ENCODE measurements around the gene TPTE2.
"Not testable (repeated sequence)": the region's sequence is repeated elsewhere in the genome, so short reads cannot be mapped to it uniquely, and the experiment has no call there.

The TPTE2 gene

DNA sequence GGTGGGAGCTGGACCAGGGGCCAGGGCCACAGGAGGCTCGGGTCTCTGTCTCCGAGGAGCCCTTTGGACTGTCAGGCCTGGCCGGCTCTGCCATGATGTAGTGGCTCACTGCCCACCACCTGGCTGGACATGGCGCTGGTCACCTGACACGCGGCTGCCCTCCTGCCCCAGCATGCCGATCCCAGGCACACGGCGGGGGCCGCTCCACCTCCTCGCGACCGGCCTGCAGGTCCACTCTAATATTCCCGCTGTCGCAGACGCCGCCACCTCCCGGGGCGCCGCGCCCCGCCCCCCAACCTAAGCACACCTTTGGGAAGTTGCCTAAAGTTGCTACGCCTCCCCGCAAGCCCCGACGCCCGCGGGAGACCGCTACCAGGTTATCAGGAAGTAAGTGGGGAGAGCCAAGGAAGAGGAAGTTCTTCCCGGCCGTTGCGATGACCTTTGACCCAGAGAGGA, at the start of gene TPTE2:
Gene TPTE2 (minus strand): TSS at position 406 of the 456 bp plus-strand sequence. CDS start 58,298 bp downstream, outside the sequence.
- DNase-seq (ENCODE audit: low read depth in 2 of 2) = not testable (repeated sequence)

DNA sequence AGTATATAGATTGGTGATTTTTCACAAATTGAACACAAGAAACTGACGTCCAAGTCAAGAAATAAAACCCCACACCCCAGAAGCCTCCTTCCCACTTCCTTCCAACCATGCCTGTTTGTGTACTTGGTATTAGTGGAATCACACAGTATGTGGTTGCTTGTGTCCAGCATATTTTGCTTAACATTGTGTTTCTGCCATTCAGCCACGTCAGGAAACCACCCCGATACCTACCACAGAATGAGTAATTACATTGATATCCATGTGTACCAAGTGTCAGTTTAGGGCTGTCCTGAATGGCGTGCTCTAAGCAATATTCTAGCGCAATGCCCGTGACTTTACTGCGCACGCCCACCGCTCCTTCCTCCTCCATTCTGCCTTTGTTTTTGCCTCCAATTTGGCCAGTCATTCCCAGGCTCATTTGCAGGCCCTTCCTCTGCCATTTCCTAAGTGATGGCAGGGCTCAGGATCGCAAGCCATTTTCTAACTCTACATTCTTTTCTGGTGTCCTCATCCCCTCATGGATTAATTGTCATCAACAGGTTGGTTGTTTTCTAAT, 46.3 kb upstream of the TPTE2 start:
- DNase-seq (ENCODE audit: low read depth in 2 of 2) = no peak

DNA sequence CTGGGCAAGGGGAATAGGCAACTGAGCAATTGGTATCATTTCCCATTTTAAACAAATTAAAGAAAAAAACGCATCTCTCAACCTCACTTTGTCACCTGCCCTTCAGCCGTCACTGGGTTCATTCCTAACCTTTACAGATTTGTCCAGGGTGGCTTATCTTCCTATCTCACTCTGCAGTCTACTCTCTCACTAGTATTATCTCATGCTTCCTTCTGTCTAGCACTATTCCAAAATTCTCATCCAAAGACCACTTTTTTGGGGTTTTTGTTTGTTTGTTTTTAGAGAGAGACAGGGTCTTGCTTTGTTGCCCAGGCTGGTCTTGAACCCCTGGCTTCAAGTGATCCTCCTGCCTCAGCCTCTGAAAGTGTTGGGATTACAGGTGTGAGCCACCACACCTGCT, 45.4 kb upstream of the TPTE2 start:
- no peak for DNase-seq (ENCODE audit: low read depth in 2 of 2)

GRCh38 chr13:19606152-19606551, 44.8 kb upstream of the TPTE2 start:
- DNase-seq (ENCODE audit: low read depth in 2 of 2) = no peak

DNA sequence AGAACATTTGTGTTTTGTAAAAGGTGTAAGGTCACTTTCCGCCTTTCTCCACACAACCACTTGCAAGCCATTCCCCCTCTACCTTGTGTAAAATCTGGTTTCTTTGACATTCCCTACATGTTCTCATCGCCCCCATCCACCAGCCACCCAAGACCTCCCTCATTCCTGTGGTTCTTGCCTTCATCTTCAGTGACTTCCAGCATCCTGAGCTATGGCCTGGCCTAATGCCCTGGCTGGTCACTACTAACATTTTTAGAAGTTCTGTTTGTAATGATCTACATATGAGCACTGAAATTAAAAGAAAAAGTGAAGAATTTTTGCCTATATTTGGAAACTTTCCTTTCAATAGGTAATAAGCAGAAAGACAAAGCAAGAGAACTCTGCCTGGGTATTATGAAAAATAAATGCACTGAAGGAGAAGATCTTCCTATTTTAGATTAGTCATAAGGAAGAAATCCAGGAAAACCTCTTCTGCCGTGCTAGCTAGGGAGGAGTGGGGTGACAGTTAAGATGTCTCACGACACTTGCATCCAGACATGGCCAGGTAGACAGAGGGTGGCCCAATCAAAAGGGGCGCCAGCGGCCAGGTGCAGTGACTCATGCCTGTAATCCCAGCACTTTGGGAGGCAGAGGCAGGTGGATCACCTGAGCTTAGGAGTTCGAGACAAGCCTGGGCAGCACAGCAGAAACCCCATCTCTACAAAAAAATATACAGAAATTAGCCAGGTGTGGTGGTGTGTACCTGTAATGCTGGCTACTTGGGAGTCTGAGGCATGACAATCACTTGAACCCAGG, 44.0 kb upstream of the TPTE2 start:
- no peak for DNase-seq (ENCODE audit: low read depth in 2 of 2)

DNA sequence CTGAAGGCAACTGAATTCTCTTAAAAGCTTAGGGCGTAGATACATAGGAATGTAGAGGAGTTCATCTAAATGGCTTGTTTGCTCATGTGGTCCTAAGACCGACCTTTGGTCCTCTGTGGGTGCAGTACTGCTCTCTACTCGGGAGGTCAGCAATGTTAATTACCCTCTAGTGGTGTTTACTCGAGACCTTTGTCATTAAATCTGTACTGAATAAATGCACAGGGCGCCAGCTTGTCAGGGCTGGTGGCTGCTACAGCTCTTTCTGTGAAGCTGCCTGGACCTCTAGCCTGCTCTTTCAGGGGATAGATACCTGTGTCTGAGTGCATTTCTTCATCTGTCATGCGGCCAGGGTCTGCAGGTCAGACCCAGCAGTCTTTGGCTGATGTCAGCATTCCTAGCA, 43.0 kb upstream of the TPTE2 start:
- no peak for DNase-seq (ENCODE audit: low read depth in 2 of 2)

DNA sequence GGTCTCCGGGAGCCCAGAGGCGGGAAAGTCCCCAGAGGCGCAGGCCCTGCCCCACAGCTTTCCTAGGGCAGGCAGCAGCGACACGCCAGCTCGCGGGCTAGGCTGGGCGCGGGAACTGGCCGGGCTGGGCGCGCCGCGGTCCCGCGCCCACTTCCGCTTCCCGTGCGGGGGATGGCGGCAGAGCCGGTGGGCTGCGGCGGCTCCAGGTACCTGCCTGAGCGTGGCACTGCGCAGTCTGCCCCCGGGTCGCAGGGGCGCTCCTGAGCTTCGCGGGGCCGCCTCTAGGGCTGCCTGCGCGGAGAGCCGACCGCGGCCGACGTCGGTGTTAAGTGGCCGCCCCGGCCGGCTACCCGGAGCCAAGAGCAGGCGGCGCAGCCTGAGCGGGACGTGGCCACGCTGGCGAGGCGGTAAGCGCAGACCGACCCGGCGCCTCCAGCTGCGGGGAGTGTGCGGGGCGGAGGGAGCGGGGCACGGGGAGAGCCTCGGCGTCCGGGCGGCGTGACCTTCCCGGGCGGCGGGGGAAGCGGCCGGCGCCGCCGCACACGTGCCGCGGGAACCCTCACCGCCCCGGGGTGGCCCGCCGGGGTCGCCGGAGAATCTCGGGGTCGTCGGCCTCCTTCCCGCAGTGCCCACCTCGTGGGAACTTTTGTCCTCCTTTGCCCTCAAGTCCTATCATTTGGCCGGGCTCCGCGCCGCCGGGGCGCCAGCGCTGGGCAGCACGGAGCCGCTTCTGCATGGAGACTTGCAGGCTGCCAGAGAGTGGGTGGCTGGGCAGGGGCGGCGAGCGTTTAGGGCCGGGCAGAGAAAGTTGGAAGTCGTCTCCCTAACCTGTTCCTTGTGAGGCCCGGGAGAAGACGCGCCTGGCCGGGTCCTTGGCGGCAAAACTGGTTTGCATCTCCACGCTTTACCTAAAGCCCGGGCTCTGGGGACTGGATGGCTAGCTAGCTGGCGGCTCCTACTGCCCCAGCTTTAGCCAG, 40.7 kb upstream of the TPTE2 start:
- peak in 1 of 2 donors; percentile 16 for DNase-seq (ENCODE audit: low read depth in 2 of 2)

GRCh38 chr13:19597523-19597922, 36.2 kb upstream of the TPTE2 start:
- DNase-seq (ENCODE audit: low read depth in 2 of 2) = no peak

DNA sequence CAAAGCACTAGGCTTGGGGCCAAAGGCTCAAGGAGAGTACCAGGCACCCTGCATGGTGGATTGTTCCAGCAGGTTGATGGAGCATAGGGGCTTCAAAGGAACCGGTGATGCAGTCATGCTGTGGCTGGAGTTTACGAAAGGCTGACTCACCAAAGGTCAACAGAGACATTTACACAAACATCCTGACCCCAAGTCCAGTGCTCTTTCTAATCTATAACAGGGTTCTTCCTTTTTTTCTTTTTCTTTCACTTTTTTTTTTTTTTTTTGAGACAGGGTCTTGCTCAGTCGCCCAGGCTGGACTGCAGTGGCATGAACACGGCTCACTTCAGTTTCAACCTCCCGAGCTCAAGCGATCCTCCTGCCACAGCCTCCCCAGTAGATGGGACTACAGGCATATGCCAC, 35.6 kb upstream of the TPTE2 start:
- DNase-seq (ENCODE audit: low read depth in 2 of 2) = no peak

- no peak for DNase-seq (ENCODE audit: low read depth in 2 of 2)
Observed at GRCh38 chr13:19596086-19596485, 34.8 kb upstream of the TPTE2 start.

DNA sequence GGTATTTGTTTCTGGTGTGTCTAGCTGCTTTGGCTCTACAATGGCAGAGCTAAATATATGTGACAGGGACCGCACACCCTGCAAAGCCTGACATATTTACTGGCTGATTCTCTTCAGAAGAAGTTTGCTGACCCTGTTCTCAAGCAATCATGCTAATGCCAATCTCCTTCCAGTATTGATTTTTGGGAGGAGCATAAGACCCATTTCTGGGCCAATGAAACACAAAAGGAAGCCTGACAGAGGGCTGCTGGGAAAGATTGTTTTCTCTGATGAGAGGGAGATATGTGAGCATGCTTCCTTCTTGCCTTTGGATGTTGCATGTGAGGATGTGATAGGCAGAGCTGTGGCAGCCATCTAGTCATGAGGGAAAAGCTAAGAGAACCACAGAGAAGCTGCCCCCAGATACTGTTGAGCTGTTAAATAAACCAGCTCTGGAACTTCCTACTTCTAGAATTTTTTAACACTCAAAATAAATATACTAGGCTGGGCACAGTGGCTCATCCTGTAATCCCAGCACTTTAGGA, 31.4 kb upstream of the TPTE2 start:
- no peak for DNase-seq (ENCODE audit: low read depth in 2 of 2)

- no peak for DNase-seq (ENCODE audit: low read depth in 2 of 2)
Observed at GRCh38 chr13:19591864-19592263, 30.5 kb upstream of the TPTE2 start.

DNA sequence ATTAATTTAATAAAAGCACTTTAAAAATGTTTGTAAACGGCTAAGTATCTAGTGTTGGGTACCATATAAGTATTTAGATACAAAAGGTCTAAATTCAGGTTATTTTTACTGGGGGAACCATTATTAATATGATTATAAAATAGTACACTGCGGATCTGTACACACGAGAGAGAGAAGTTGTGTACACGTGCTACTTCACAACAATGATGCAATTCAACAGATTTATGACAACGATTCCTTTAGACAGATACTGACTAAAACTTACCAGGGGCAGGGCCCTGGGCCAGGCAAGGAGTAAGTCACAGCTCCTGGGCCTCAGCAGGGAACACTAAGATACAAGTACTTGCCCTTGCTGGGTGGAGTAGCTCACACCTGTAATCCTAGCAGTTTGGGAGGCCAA, 29.1 kb upstream of the TPTE2 start:
- no peak for DNase-seq (ENCODE audit: low read depth in 2 of 2)

DNA sequence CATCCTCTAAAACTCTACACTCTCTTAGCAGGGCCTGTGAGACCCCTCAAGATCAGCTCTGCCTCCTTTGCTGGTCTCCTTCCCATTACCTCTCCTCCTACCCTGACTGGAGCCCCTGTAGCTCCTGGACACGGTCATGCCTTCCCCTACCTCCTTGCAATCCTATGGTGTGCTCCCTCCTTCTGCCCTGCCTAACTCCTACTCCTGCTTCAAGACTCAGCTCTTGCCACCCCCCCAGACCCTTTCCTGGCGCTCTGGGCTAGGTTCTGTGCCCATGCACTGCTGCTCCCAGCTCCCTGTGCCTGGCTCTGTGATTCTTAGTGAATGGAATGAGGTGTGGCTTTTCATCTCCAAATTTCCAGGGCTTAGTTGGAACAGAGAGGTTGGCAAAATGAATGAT, 28.0 kb upstream of the TPTE2 start:
- no peak for DNase-seq (ENCODE audit: low read depth in 2 of 2)

GRCh38 chr13:19587635-19588300, 26.4 kb upstream of the TPTE2 start:
- no peak for DNase-seq (ENCODE audit: low read depth in 2 of 2)

DNA sequence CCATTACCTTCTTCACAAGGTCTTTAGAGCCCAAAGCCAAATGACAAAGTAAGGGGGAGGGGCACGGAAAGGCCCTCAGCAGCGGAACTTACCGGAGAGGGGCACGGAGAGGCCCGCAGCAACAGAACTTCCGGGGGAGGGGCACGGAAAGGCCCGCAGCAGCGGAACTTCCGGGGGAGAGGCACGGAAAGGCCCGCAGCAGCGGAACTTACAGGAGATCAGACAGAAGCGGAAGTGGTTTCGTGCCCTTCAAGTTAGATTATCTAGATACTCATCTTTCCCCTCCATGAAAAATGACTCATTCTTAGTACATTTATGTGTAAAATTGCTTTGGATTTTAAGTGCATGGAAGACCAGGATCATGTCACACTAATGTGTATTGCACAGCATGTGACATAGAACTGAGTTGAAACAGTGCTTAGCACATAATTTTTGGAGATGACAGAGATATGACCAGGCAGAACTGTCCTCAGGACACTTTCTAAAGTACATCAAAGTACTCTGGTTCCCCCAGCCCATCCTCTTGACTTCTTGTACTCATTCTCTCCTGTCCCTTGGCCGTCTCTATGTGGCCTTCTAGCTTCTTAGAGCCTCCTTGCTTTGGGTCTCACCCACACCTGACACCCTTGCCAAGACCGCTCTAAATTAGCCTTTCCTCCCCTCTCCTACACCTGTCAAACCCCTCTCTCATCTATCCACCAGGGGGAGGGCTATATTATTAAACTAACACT, 25.7 kb upstream of the TPTE2 start:
- DNase-seq (ENCODE audit: low read depth in 2 of 2) = peak; percentile 46 to 51

DNA sequence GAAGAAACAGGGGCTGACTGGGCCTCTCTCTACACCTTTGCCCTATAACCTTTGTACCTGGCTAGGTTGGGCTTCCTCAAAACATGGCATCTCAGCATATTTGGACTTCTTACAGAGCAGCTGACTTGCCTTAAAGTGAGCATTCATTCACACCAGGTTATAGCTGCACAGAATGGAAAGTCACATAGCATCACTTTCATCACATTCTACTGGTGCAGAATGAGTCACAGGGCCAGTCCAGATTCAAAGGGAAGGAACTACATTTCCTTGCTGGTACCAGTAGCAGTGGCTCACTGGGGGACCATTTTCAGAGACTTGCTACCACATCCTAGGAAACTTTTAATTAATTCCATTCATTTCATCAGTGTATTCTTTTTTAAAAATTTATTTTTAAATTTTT, 20.3 kb upstream of the TPTE2 start:
- DNase-seq (ENCODE audit: low read depth in 2 of 2) = no peak

- no peak for DNase-seq (ENCODE audit: low read depth in 2 of 2)
Observed at GRCh38 chr13:19575230-19575629, 13.9 kb upstream of the TPTE2 start.

- DNase-seq (ENCODE audit: low read depth in 2 of 2) = no peak
Observed at GRCh38 chr13:19573120-19573716, 11.9 kb upstream of the TPTE2 start.

DNA sequence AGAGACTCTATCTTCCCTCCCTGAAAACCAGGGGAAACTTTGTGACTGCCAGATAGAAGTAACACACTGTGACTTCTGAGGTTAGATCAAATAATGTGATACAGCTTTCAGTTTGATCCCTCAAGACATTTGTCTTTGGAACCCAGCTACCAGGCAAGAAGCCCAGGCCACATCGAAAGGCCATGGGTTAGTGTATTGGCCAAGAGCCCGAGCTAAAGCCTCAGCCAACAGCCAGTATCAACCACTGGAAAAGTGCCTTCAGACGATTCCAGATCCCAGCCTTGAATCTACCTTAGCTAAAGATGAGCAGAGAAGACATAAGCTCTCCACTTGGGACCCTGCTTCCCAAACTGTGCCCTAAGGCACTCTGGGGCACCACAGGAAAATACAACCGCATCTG, 10.9 kb upstream of the TPTE2 start:
- DNase-seq (ENCODE audit: low read depth in 2 of 2) = no peak

All from stimulated activated CD8-positive, alpha-beta memory T cell treated with anti-CD3 and anti-CD28 coated beads, Interleukin-2, amount 100 ng/mL, for 1 hour (primary cell).